ENCODE measurements around the gene PCBP3.

PCBP3 gene

GRCh38 chr21:45982758-45983648, 339.5 kb downstream of the PCBP3 start:
- DNase-seq: no peak
- TF ChIP-seq CTCF (IDR thresholded peaks at IDR 0.05; ENCODE audit: low read length) (no peak), EZH2 (optimal IDR thresholded peaks at IDR 0.05; ENCODE audit: low read depth, low read length) (no peak), EZH2phosphoT487 (IDR thresholded peaks at IDR 0.05; ENCODE audit: low read length) (no peak)
- Histone ChIP-seq H3K27ac (ENCODE audit: low read length) (no peak overlapping the region), H3K79me2 (ENCODE audit: low read length) (no peaks in the 10 kb centered on the region), H3K36me3 (replicated peaks; ENCODE audit: insufficient read depth, low read length) (no peaks in the 10 kb centered on the region), H3K9ac (ENCODE audit: low read length) (no peak overlapping the region), H3K4me3 (ENCODE audit: low read length) (no peak overlapping the region), H4K20me1 (ENCODE audit: insufficient read depth, low read length) (no peaks in the 10 kb centered on the region), H3K4me2 (ENCODE audit: low read depth, low read length) (no peak overlapping the region), H3K27me3 (replicated peaks; ENCODE audit: insufficient read depth, low read length) (peaks cover 73% of the 10 kb centered on the region), H3K9me3 (replicated peaks; ENCODE audit: insufficient read depth, low read length) (no peaks in the 10 kb centered on the region), H3K9me2 (replicated peaks; ENCODE audit: insufficient read depth, low read length) (no peaks in the 10 kb centered on the region), H3F3A (ENCODE audit: insufficient read depth, low read length) (0 out of 2 replicates have a peak, but pooled peaks cover 5% of the 10 kb centered on the region), H2AFZ (ENCODE audit: low read length) (no peak overlapping the region), H3K4me1 (ENCODE audit: low read length) (no peaks in the 10 kb centered on the region)

- no peak overlapping the region for H2AFZ ChIP-seq (ENCODE audit: low read length)
- TF ChIP-seq EZH2 (optimal IDR thresholded peaks at IDR 0.05; ENCODE audit: low read depth, low read length) (no peak), CTCF (IDR thresholded peaks at IDR 0.05; ENCODE audit: low read length) (no peak), EZH2phosphoT487 (IDR thresholded peaks at IDR 0.05; ENCODE audit: low read length) (no peak)
- H3K9ac ChIP-seq (ENCODE audit: low read length): no peak overlapping the region
- no peaks in the 10 kb centered on the region for H3K4me1 ChIP-seq (ENCODE audit: low read length)
- H3K4me2 ChIP-seq (ENCODE audit: low read depth, low read length): no peak overlapping the region
- H4K20me1 ChIP-seq (ENCODE audit: insufficient read depth, low read length): no peaks in the 10 kb centered on the region
- 0 out of 2 replicates have a peak, but pooled peaks cover 5% of the 10 kb centered on the region for H3F3A ChIP-seq (ENCODE audit: insufficient read depth, low read length)
- peaks cover 70% of the 10 kb centered on the region for H3K27me3 ChIP-seq (replicated peaks; ENCODE audit: insufficient read depth, low read length)
- no peaks in the 10 kb centered on the region for H3K79me2 ChIP-seq (ENCODE audit: low read length)
- no peak for DNase-seq
- no peaks in the 10 kb centered on the region for H3K9me3 ChIP-seq (replicated peaks; ENCODE audit: insufficient read depth, low read length)
- no peaks in the 10 kb centered on the region for H3K36me3 ChIP-seq (replicated peaks; ENCODE audit: insufficient read depth, low read length)
- H3K9me2 ChIP-seq (replicated peaks; ENCODE audit: insufficient read depth, low read length): no peaks in the 10 kb centered on the region
- H3K4me3 ChIP-seq (ENCODE audit: low read length): no peak overlapping the region
- no peak overlapping the region for H3K27ac ChIP-seq (ENCODE audit: low read length)
Measured at GRCh38 chr21:45983649-45983965, 340.1 kb downstream of the PCBP3 start.

- no peaks in the 10 kb centered on the region for H3K9me3 ChIP-seq (replicated peaks; ENCODE audit: insufficient read depth, low read length)
- no peak overlapping the region for H3K4me2 ChIP-seq (ENCODE audit: low read depth, low read length)
- no peaks in the 10 kb centered on the region for H3K9me2 ChIP-seq (replicated peaks; ENCODE audit: insufficient read depth, low read length)
- peaks cover 71% of the 10 kb centered on the region for H3K27me3 ChIP-seq (replicated peaks; ENCODE audit: insufficient read depth, low read length)
- no peak overlapping the region for H3K9ac ChIP-seq (ENCODE audit: low read length)
- H3K36me3 ChIP-seq (replicated peaks; ENCODE audit: insufficient read depth, low read length): no peaks in the 10 kb centered on the region
- TF ChIP-seq EZH2phosphoT487 (IDR thresholded peaks at IDR 0.05; ENCODE audit: low read length) (no peak), EZH2 (optimal IDR thresholded peaks at IDR 0.05; ENCODE audit: low read depth, low read length) (no peak), CTCF (IDR thresholded peaks at IDR 0.05; ENCODE audit: low read length) (no peak)
- 0 out of 2 replicates have a peak, but pooled peaks cover 5% of the 10 kb centered on the region for H3F3A ChIP-seq (ENCODE audit: insufficient read depth, low read length)
- no peak overlapping the region for H3K27ac ChIP-seq (ENCODE audit: low read length)
- no peaks in the 10 kb centered on the region for H4K20me1 ChIP-seq (ENCODE audit: insufficient read depth, low read length)
- H3K79me2 ChIP-seq (ENCODE audit: low read length): no peaks in the 10 kb centered on the region
- no peak overlapping the region for H2AFZ ChIP-seq (ENCODE audit: low read length)
- no peak for DNase-seq
- H3K4me3 ChIP-seq (ENCODE audit: low read length): no peak overlapping the region
- H3K4me1 ChIP-seq (ENCODE audit: low read length): no peaks in the 10 kb centered on the region
Measured at GRCh38 chr21:45983981-45984551, 340.5 kb downstream of the PCBP3 start.

Measured in MM.1S (cell line).